Measurements from ENCODE around the gene MYCL. TPM values are rescaled to one million over a fixed set of nuclear protein-coding genes. Genes with fewer than 3 reads are reported as not detected.

MYCL gene
- total RNA-seq, 1 experiment from 2014 or later, result 18.4 TPM

DNA sequence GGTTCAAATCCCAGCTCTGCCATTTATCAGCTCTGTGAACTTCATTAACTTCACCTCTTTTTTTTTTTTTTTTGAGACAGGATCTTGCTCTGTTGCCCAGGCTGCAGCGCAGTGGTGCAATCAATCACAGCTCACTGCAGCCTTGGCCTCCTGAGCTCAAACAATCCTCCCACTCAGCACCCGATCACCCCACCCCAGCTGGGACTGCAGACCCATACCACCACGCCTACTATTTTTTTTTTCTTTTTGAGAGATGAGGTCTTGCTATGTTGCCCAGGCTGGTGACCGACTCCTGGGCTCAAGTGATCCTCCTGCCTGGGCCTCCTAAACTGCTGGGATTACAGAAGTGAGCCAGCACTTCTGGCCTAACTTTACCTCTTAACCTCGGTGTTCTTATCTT lies 16.2 kb downstream of the MYCL start:
- no peak overlapping the region for H4K8ac ChIP-seq (replicated peaks; ENCODE audit: insufficient read length, low read depth, low read length)
- no peak overlapping the region for H2BK20ac ChIP-seq (ENCODE audit: low read depth, low read length, poor library complexity, severe bottlenecking)
- no peak overlapping the region for H3K4me3 Mint-ChIP-seq
- H3K9ac ChIP-seq (ENCODE audit: extremely low read depth, insufficient read length, low read length), result no peak overlapping the region
- H3K79me2 ChIP-seq (ENCODE audit: insufficient read depth, low read length), result peaks cover 14% of the 10 kb centered on the region
- H3K27ac ChIP-seq (ENCODE audit: insufficient read length, low read depth, low read length), result no peak overlapping the region
- no CpG with 5 or more reads among the region's 5 CpGs for WGBS (ENCODE audit: extremely low coverage, insufficient read length, low lambda C conversion rate)
- no peak for DNase-seq
- 0 out of 2 replicates have a peak, but pooled peaks cover 4% of the 10 kb centered on the region for H3K4me1 ChIP-seq (ENCODE audit: insufficient read depth, low read length)
- no peak overlapping the region for H3K4ac ChIP-seq (ENCODE audit: low read depth, low read length)
- no peaks in the 10 kb centered on the region for H3K9me3 Mint-ChIP-seq
- no peak overlapping the region for H3T11ph ChIP-seq (ENCODE audit: low read length)
- no peak overlapping the region for H4K5ac ChIP-seq (ENCODE audit: insufficient read length, low read depth, low read length)
- H2BK15ac ChIP-seq (ENCODE audit: low read depth, low read length), result no peak overlapping the region
- H3K18ac ChIP-seq (ENCODE audit: insufficient read length, low read depth, low read length), result no peak overlapping the region
- no peak overlapping the region for H3K56ac ChIP-seq (ENCODE audit: insufficient read length, low read depth, low read length)
- H3K36me3 Mint-ChIP-seq (ENCODE audit: insufficient read depth in 1 of 3, low read depth in 3 of 3), result peaks cover 0 to 6% (median 4%) of the 10 kb centered on the region in 3 experiments; a peak in 4 of 7 replicates
- H3K27me3 Mint-ChIP-seq (ENCODE audit: low read depth), result no peaks in the 10 kb centered on the region; the same call in 1 of the 2 replicates
- H2BK120ac ChIP-seq (ENCODE audit: low read depth, low read length, poor library complexity, severe bottlenecking), result no peak overlapping the region
- no peak overlapping the region for H3K14ac ChIP-seq (ENCODE audit: insufficient read depth, low read length)
- no peaks in the 10 kb centered on the region for H4K20me1 ChIP-seq (ENCODE audit: control insufficient read depth, insufficient read depth, insufficient read length)
- no peak overlapping the region for H3K27ac Mint-ChIP-seq
- no peak overlapping the region for H4K91ac ChIP-seq (ENCODE audit: insufficient read length, low read depth, low read length)
- TF ChIP-seq, protein P1, sequence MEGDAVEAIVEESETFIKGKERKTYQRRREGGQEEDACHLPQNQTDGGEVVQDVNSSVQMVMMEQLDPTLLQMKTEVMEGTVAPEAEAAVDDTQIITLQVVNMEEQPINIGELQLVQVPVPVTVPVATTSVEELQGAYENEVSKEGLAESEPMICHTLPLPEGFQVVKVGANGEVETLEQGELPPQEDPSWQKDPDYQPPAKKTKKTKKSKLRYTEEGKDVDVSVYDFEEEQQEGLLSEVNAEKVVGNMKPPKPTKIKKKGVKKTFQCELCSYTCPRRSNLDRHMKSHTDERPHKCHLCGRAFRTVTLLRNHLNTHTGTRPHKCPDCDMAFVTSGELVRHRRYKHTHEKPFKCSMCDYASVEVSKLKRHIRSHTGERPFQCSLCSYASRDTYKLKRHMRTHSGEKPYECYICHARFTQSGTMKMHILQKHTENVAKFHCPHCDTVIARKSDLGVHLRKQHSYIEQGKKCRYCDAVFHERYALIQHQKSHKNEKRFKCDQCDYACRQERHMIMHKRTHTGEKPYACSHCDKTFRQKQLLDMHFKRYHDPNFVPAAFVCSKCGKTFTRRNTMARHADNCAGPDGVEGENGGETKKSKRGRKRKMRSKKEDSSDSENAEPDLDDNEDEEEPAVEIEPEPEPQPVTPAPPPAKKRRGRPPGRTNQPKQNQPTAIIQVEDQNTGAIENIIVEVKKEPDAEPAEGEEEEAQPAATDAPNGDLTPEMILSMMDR (conservative IDR thresholded peaks at IDR 0.05), result no peak
- H2AK5ac ChIP-seq (ENCODE audit: insufficient read length, low read length), result no peak overlapping the region
- no peak overlapping the region for H3K4me2 ChIP-seq (ENCODE audit: insufficient read depth, insufficient read length, low read length)
- H3K23me2 ChIP-seq (ENCODE audit: insufficient read length, low read depth, low read length, poor library complexity, severe bottlenecking), result peaks cover 9% of the 10 kb centered on the region
- peaks cover 7% of the 10 kb centered on the region for H3K79me1 ChIP-seq (ENCODE audit: insufficient read depth, low read depth, low read length, poor library complexity, severe bottlenecking)
- H3K23ac ChIP-seq (ENCODE audit: insufficient read length, low read depth, low read length), result no peak overlapping the region
- H3K27me3 ChIP-seq (ENCODE audit: insufficient read depth, low read length), result no peaks in the 10 kb centered on the region
- no peak overlapping the region for H2BK12ac ChIP-seq (ENCODE audit: insufficient read length, low read depth, low read length)
- peaks cover 16 to 20% of the 10 kb centered on the region in 2 experiments for H3K4me1 Mint-ChIP-seq
- no peak overlapping the region for H2BK5ac ChIP-seq (ENCODE audit: insufficient read length, low read length)
- no peaks in the 10 kb centered on the region for H3K9me3 ChIP-seq (ENCODE audit: control insufficient read depth, low read depth, low read length)
- no peak overlapping the region for H2AFZ ChIP-seq (ENCODE audit: low read length)
